ENCODE results near the gene PLPPR1. TPM values are rescaled to one million over a fixed set of nuclear protein-coding genes. Genes with fewer than 3 reads are reported as not detected.

Gene PLPPR1
- total and polyA plus RNA-seq, 10 donors, result not detected

DNA sequence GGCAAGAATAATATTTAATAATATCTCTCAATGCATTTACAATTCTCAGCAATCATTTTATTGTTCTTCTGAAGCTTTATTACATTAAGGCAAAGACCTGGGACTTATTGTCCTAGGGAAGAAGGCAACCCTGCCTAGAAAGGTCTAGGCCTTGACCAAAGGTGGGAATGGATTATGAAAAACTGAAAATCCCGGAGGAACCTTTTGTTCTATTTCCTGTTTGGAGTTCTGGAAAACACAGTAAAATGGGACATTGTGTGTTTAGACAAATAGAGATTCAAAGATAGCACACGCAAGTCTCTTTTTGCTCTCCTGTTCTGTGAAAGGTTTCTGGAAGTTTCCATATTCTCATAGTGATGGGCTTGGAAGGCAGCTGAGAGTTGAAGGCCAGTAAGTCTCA is 325.2 kb downstream of the PLPPR1 start:
- 69 to 83% (median 77%) methylated on average over 2 of the region's 2 CpGs for WGBS, 5 donors
- H3K4me1 ChIP-seq, result no peaks in the 10 kb centered on the region
- H3K9me3 ChIP-seq, result no peaks in the 10 kb centered on the region
- H3K36me3 ChIP-seq, result no peaks in the 10 kb centered on the region
- H3K4me3 ChIP-seq, result no peak overlapping the region
- intact Hi-C loops (cut with DNase I; ENCODE audit: low total_unique reads), result no loop called here
- no peaks in the 10 kb centered on the region for H3K27me3 ChIP-seq (replicated peaks in 1 of 7)
- DNase-seq, result no peak
- TF ChIP-seq POLR2AphosphoS5 (IDR thresholded peaks at IDR 0.05) (no peak), POLR2A (IDR thresholded peaks at IDR 0.05) (no peak)
- TF ChIP-seq, protein P1, sequence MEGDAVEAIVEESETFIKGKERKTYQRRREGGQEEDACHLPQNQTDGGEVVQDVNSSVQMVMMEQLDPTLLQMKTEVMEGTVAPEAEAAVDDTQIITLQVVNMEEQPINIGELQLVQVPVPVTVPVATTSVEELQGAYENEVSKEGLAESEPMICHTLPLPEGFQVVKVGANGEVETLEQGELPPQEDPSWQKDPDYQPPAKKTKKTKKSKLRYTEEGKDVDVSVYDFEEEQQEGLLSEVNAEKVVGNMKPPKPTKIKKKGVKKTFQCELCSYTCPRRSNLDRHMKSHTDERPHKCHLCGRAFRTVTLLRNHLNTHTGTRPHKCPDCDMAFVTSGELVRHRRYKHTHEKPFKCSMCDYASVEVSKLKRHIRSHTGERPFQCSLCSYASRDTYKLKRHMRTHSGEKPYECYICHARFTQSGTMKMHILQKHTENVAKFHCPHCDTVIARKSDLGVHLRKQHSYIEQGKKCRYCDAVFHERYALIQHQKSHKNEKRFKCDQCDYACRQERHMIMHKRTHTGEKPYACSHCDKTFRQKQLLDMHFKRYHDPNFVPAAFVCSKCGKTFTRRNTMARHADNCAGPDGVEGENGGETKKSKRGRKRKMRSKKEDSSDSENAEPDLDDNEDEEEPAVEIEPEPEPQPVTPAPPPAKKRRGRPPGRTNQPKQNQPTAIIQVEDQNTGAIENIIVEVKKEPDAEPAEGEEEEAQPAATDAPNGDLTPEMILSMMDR (IDR thresholded peaks at IDR 0.05 in 8 of 11, conservative IDR thresholded peaks at IDR 0.05 in 3 of 11), result no peak
- H3K27ac ChIP-seq, result no peak overlapping the region

DNA sequence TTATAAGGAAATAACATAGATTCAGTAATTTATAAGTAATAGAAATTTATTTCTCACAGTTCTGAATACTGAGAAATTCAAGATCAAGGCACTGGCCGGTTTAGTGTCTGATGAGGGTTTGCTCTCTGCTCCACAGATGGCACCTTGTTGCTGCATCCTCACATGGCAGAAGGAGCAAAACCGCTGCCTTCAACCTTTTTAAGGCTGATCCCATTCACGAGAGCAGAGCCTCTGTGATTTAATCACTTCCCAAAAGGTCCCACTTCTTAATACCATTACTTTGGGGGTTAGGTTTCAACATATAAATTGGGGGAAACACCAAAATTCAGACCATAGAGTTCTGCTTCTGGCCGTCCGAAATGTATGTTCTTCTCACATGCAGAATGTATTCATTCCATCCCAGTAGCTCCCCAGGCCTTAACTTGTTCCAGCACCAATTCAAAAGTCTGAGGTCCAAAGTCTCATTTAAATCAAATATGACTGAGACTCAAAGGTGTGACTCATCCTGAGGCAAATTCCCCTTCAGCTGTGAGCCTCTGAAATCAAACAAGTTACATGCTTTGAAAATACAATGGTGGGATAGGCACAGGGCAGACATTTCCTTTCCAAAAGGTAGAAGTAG is 325.7 kb downstream of the PLPPR1 start:
- Histone ChIP-seq H3K27ac (no peak overlapping the region), H3K36me3 (no peaks in the 10 kb centered on the region), H3K27me3 (replicated peaks in 1 of 7) (no peaks in the 10 kb centered on the region), H3K4me1 (no peaks in the 10 kb centered on the region), H3K4me3 (no peak overlapping the region), H3K9me3 (no peaks in the 10 kb centered on the region)
- intact Hi-C loops (cut with DNase I; ENCODE audit: low total_unique reads), result no loop called here
- 81 to 88% (median 84%) methylated on average over 5 of the region's 5 CpGs for WGBS, 5 donors
- TF ChIP-seq POLR2AphosphoS5 (IDR thresholded peaks at IDR 0.05), result no peak
- no peak for DNase-seq

DNA sequence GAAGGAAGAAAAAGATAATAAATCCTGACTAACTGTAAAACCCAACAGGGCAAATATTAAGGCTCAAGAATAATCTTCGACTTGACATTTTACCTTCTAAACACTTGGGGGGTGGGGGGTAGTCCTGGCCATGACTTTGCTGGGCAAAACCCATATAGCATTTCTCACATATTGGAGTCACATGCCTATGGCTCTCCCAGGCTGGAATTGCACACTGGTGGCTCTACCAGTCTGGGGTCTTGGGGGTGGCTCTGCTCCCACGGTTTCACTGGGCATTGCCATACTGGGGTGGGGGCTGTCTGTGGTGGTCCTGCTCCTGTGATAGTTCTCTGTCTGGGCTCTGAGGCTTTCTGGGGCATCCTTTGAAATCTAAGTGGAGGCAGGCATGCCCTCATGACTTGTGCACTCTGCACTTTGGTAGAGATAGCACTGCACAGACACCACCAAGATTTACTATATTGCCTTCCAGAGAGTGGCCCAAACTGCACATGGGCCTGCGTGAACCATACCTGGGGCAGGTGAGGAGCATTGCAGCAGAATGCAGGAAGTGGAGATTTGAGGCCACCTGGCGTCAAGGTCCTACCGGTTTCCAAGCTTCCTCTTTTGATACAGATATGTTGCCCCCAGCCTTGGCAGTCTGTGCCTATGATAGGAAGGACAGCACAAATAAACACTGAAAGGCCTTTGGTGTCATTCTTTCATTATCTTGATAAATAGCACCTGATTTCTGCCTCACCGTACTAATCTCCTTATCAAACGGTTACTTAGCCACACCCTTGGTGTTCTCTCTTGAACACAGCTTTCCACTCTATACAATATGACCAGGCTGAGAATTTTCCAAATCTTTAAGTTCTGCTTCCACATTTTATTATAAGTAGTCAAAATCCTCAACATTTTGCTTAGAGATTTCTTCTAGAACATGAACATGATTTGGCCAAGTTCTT is 326.5 kb downstream of the PLPPR1 start:
- intact Hi-C loops (cut with DNase I; ENCODE audit: low total_unique reads), result no loop called here
- Histone ChIP-seq H3K9me3 (no peaks in the 10 kb centered on the region), H3K27ac (no peak overlapping the region), H3K4me3 (no peak overlapping the region), H3K27me3 (replicated peaks in 1 of 7) (no peaks in the 10 kb centered on the region), H3K36me3 (no peaks in the 10 kb centered on the region), H3K4me1 (no peaks in the 10 kb centered on the region)
- TF ChIP-seq, protein P1 (IDR thresholded peaks at IDR 0.05 in 8 of 11, conservative IDR thresholded peaks at IDR 0.05 in 3 of 11), result no peak
- TF ChIP-seq POLR2A (IDR thresholded peaks at IDR 0.05) (no peak), POLR2AphosphoS5 (IDR thresholded peaks at IDR 0.05) (no peak)
- WGBS, 5 donors, result 70 to 79% (median 70%) methylated on average over 6 to 7 of the region's 7 CpGs
- DNase-seq, result no peak

DNA sequence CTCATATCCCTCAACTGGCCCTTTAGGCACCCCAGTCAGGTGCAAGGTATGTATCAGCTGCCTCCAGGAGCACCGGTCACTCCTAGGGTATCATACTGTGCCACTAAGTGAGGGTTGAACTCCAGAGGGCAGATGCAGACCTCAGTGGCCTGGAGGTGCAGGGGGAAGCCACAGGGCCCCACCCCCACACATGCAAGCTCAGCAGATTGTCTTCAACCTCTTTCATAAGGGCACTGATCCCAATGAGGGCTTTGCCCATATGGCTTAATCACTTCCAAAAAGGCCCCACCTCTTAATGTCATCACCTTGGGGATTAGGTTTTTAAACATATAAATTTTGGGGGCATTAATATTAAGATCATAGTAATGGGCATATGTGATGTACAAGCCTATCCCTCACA is 328.1 kb downstream of the PLPPR1 start:
- WGBS, 5 donors, result 32 to 100% (median 42%) methylated on average over 1 of the region's 1 CpG
- no peaks in the 10 kb centered on the region for H3K4me1 ChIP-seq
- no peak overlapping the region for H3K4me3 ChIP-seq
- H3K27ac ChIP-seq, result no peak overlapping the region
- H3K9me3 ChIP-seq, result no peaks in the 10 kb centered on the region
- intact Hi-C loops (cut with DNase I; ENCODE audit: low total_unique reads), result no loop called here
- DNase-seq, result no peak
- TF ChIP-seq POLR2A (IDR thresholded peaks at IDR 0.05) (no peak), POLR2AphosphoS5 (IDR thresholded peaks at IDR 0.05) (no peak)
- TF ChIP-seq, protein P1 (IDR thresholded peaks at IDR 0.05 in 8 of 11, conservative IDR thresholded peaks at IDR 0.05 in 3 of 11), result no peak
- no peaks in the 10 kb centered on the region for H3K36me3 ChIP-seq
- no peaks in the 10 kb centered on the region for H3K27me3 ChIP-seq (replicated peaks in 1 of 7)
